Neural cell (in vitro differentiated cells): ENCODE measurements around the gene NFE2L3. TPM values are rescaled to one million over a fixed set of nuclear protein-coding genes. Genes with fewer than 3 reads are reported as not detected.

Source experiments
- H2AFZ ChIP-seq: fragments of 200-600, 300-800 bp; sonication (generic), shearing (Covaris generic); 2 replicates; pipeline ENCODE4 v1.6.0; 2014; ENCODE audit warnings: low read depth, mild to moderate bottlenecking, antibody characterized with exemption, low read length, moderate library complexity
- H3F3A ChIP-seq: fragments of 200-600 bp; shearing (Covaris generic); 2 replicates; pipeline ENCODE4 v1.6.1; 2016; ENCODE audit warnings: mild to moderate bottlenecking, moderate library complexity, mixed read lengths, antibody characterized with exemption, low read length; ENCODE audit not compliant: insufficient read depth, poor library complexity, severe bottlenecking
- H3K27ac ChIP-seq: fragments of 200-600, 300-800 bp; sonication (generic), shearing (Covaris generic); 2 replicates; pipeline ENCODE4 v1.5.1; 2014; ENCODE audit warnings: mild to moderate bottlenecking, low read length, moderate library complexity
- H3K27me3 ChIP-seq: fragments of 300-800, 200-600 bp; sonication (generic), shearing (Covaris generic); 2 replicates; pipeline ENCODE4 v1.6.0; 2014; ENCODE audit warnings: mild to moderate bottlenecking, low read depth, low read length, moderate library complexity; ENCODE audit not compliant: insufficient read depth
- H3K36me3 ChIP-seq: fragments of 300-800, 200-600 bp; sonication (generic), shearing (Covaris generic); 2 replicates; pipeline ENCODE4 v1.5.1; 2014; ENCODE audit warnings: mild to moderate bottlenecking, antibody characterized with exemption, low read length, moderate library complexity; ENCODE audit not compliant: insufficient read depth
- H3K4me2 ChIP-seq: fragments of 300-800, 200-600 bp; sonication (generic), shearing (Covaris generic); 2 replicates; pipeline ENCODE4 v1.6.0; 2014; ENCODE audit warnings: mild to moderate bottlenecking, low read length
- H3K4me3 ChIP-seq: fragments of 300-800, 200-600 bp; sonication (generic), shearing (Covaris generic); 2 replicates; pipeline ENCODE4 v1.5.1; 2014; ENCODE audit warnings: mild to moderate bottlenecking, low read length, moderate library complexity
- H3K79me2 ChIP-seq: fragments of 200-600 bp; shearing (Covaris generic); replicated peaks from 2 replicates; pipeline ENCODE4 v1.6.0; 2014; ENCODE audit warnings: mild to moderate bottlenecking, low read length, moderate library complexity; ENCODE audit not compliant: insufficient read depth
- H3K9ac ChIP-seq: fragments of 300-800, 200-600 bp; sonication (generic), shearing (Covaris generic); 2 replicates; pipeline ENCODE4 v1.6.1; 2016; ENCODE audit warnings: mild to moderate bottlenecking, low read length, mixed read lengths
- H3K9me2 ChIP-seq: fragments of 200-600 bp; shearing (Covaris generic); 2 replicates; pipeline ENCODE4 v1.6.1; 2016; ENCODE audit warnings: mild to moderate bottlenecking, low read length, mixed read lengths; ENCODE audit not compliant: insufficient read depth
- H3K9me3 ChIP-seq: fragments of 200-600, 300-800 bp; sonication (generic), shearing (Covaris generic); 2 replicates; pipeline ENCODE4 v1.6.1; 2016; ENCODE audit warnings: mild to moderate bottlenecking, mixed run types, low read length, moderate library complexity, mixed read lengths
- H4K20me1 ChIP-seq: fragments of 200-600 bp; shearing (Covaris generic); 2 replicates; pipeline ENCODE4 v1.6.1; 2016; ENCODE audit warnings: mild to moderate bottlenecking, mixed run types; ENCODE audit not compliant: insufficient read depth
- EP300 ChIP-seq: fragments of 450-650 bp; conservative IDR thresholded peaks from 2 replicates; pipeline ENCODE4 v1.6.1; 2014; ENCODE audit warnings: antibody characterized with exemption, mild to moderate bottlenecking, moderate library complexity; ENCODE audit not compliant: poor library complexity, severe bottlenecking
- EZH2 ChIP-seq: fragments of 200-600, 300-800 bp; shearing (Covaris generic), sonication (generic); IDR thresholded peaks from 2 replicates; pipeline ENCODE4 v1.6.1; 2014; ENCODE audit warnings: antibody characterized with exemption, low read length, borderline replicate concordance, mild to moderate bottlenecking; ENCODE audit not compliant: insufficient read depth, poor library complexity, severe bottlenecking
- MXI1 ChIP-seq: fragments of 450-650 bp; conservative IDR thresholded peaks from 2 replicates; pipeline ENCODE4 v1.6.1; 2014; ENCODE audit warnings: antibody characterized with exemption, mild to moderate bottlenecking; ENCODE audit not compliant: poor library complexity, severe bottlenecking
- POLR2AphosphoS5 ChIP-seq: IDR thresholded peaks from 2 replicates; pipeline ENCODE4 v1.6.1; 2012
- RAD21 ChIP-seq: fragments of 450-650 bp; conservative IDR thresholded peaks from 2 replicates; pipeline ENCODE4 v1.6.1; 2014; ENCODE audit warnings: antibody characterized with exemption, mild to moderate bottlenecking, moderate library complexity
- SMC3 ChIP-seq: fragments of 450-650 bp; conservative IDR thresholded peaks from 2 replicates; pipeline ENCODE4 v1.6.1; 2014; ENCODE audit warnings: antibody characterized with exemption, mild to moderate bottlenecking, moderate library complexity; ENCODE audit not compliant: poor library complexity
- TAF1 ChIP-seq: IDR thresholded peaks from 2 replicates; pipeline ENCODE4 v1.6.1; 2012; ENCODE audit warnings: low read depth
- polyA plus RNA-seq: library from polyadenylated mRNA; depleted of rRNA; stranded (reverse); fragments of >200 nt; gene quantifications from 2 replicates; pipeline ENCODE4 v1.2.3, GENCODE V29; 2014
- TF ChIP-seq, protein P1 (sequence below): fragments of 450-650 bp; IDR thresholded peaks from 2 replicates; pipeline ENCODE4 v1.5.1; 2014; ENCODE audit warnings: antibody characterized with exemption, mild to moderate bottlenecking, moderate library complexity; ENCODE audit not compliant: poor library complexity, severe bottlenecking
- TF ChIP-seq, protein P2 (sequence below): IDR thresholded peaks from 2 replicates; pipeline ENCODE4 v1.6.1; 2012; ENCODE audit warnings: borderline replicate concordance

The NFE2L3 gene
- polyA plus RNA-seq, 1 donor from 2014 or later = 2.9 TPM

DNA sequence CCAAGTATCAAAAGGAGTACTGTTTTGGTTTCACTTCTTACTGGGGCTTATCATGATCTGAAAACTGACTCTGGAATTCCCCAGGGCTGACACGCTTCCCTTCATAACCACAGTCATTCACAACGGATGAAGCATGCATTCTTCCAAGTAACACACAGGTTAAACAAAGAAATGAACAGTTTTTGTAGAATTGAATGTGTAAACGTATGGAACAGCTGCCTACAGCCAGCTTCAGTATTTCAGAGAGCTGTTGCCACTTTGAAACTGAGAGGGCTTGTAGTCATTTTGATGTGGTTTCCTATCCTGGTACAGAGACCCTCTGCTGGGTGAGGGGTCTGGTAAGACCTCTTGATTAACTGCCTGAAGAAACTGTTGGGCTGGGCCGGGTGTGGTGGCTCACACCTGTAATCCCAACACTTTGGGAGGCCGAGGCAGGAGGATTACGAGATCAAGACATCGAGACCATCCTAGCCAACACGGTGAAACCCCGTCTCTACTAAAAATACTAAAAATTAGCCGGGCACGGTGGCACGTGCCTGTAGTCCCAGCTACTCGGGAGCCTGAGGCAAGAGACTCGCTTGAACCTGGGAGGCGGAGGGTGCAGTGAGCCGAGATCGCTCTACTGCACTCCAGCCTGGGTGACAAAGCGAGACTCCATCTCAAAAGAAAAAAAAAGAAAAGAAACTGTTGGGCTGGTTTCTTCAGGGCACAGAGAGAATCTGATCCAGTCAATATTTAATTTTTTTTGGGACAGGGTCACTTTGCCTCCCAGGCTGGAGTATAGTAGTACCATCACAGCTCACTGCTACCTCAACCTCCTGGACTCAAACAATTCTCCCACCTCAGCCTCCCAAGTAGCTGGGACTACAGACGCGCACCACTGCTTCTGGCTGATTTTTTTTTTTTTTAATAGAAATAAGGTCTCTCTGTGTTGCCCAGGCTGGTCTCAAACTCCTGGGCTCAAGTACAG is 4.7 kb downstream of the NFE2L3 start:
- H3K27ac ChIP-seq = no peak overlapping the region
- no peak for TF ChIP-seq MXI1
- TF ChIP-seq, protein P1, sequence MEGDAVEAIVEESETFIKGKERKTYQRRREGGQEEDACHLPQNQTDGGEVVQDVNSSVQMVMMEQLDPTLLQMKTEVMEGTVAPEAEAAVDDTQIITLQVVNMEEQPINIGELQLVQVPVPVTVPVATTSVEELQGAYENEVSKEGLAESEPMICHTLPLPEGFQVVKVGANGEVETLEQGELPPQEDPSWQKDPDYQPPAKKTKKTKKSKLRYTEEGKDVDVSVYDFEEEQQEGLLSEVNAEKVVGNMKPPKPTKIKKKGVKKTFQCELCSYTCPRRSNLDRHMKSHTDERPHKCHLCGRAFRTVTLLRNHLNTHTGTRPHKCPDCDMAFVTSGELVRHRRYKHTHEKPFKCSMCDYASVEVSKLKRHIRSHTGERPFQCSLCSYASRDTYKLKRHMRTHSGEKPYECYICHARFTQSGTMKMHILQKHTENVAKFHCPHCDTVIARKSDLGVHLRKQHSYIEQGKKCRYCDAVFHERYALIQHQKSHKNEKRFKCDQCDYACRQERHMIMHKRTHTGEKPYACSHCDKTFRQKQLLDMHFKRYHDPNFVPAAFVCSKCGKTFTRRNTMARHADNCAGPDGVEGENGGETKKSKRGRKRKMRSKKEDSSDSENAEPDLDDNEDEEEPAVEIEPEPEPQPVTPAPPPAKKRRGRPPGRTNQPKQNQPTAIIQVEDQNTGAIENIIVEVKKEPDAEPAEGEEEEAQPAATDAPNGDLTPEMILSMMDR = no peak
- TF ChIP-seq EZH2 = no peak
- no peak for TF ChIP-seq POLR2AphosphoS5
- no peak for TF ChIP-seq RAD21
- no peak for TF ChIP-seq TAF1
- TF ChIP-seq, protein P2, sequence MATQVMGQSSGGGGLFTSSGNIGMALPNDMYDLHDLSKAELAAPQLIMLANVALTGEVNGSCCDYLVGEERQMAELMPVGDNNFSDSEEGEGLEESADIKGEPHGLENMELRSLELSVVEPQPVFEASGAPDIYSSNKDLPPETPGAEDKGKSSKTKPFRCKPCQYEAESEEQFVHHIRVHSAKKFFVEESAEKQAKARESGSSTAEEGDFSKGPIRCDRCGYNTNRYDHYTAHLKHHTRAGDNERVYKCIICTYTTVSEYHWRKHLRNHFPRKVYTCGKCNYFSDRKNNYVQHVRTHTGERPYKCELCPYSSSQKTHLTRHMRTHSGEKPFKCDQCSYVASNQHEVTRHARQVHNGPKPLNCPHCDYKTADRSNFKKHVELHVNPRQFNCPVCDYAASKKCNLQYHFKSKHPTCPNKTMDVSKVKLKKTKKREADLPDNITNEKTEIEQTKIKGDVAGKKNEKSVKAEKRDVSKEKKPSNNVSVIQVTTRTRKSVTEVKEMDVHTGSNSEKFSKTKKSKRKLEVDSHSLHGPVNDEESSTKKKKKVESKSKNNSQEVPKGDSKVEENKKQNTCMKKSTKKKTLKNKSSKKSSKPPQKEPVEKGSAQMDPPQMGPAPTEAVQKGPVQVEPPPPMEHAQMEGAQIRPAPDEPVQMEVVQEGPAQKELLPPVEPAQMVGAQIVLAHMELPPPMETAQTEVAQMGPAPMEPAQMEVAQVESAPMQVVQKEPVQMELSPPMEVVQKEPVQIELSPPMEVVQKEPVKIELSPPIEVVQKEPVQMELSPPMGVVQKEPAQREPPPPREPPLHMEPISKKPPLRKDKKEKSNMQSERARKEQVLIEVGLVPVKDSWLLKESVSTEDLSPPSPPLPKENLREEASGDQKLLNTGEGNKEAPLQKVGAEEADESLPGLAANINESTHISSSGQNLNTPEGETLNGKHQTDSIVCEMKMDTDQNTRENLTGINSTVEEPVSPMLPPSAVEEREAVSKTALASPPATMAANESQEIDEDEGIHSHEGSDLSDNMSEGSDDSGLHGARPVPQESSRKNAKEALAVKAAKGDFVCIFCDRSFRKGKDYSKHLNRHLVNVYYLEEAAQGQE = no peak
- TF ChIP-seq EP300 = no peak
- no peak for TF ChIP-seq SMC3
- no peak overlapping the region for H3K4me3 ChIP-seq
- no peaks in the 10 kb centered on the region for H3F3A ChIP-seq
- H3K79me2 ChIP-seq = no peaks in the 10 kb centered on the region
- H3K27me3 ChIP-seq = peaks cover 28% of the 10 kb centered on the region
- H4K20me1 ChIP-seq = no peaks in the 10 kb centered on the region
- H3K9ac ChIP-seq = no peak overlapping the region
- H2AFZ ChIP-seq = no peak overlapping the region
- no peaks in the 10 kb centered on the region for H3K9me3 ChIP-seq
- no peaks in the 10 kb centered on the region for H3K36me3 ChIP-seq
- H3K4me2 ChIP-seq = no peak overlapping the region
- no peaks in the 10 kb centered on the region for H3K9me2 ChIP-seq

DNA sequence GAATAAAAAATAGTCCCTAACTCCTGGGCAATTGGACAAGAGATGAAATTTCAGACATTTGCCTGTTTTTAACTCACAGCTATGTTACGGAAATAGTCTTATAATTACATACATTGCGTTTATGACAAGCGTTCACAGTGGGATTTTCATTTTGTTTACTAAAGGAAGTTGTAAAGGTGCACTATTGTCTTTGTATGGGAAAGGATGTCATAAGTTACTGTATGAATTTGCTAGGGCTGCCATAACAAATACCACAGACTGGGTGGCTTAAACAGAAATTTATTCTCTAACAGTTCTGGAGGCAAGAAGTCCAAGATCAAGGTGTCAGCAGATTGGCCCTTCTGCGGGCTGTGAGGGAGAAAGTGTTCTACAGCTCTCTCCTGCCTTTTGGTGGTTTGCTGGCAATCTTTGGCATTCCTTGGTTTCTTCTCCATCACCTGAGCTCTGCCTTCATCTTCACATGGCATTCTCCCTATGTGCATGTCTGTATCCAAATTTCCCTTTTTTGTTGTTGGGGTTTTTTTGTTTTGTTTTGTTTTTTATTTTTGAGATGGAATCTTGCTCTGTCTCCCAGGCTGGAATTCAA is 5.6 kb downstream of the NFE2L3 start:
- Histone ChIP-seq H3K4me3 (no peak overlapping the region), H3K9me3 (no peaks in the 10 kb centered on the region), H3F3A (no peaks in the 10 kb centered on the region), H2AFZ (no peak overlapping the region), H3K27ac (no peak overlapping the region), H3K79me2 (no peaks in the 10 kb centered on the region), H3K9me2 (no peaks in the 10 kb centered on the region), H3K36me3 (no peaks in the 10 kb centered on the region), H3K9ac (no peak overlapping the region), H3K27me3 (peaks cover 23% of the 10 kb centered on the region), H4K20me1 (no peaks in the 10 kb centered on the region), H3K4me2 (no peak overlapping the region)
- TF ChIP-seq POLR2AphosphoS5 (no peak), EZH2 (no peak), TAF1 (no peak), MXI1 (no peak), EP300 (no peak), RAD21 (no peak), SMC3 (no peak)
- TF ChIP-seq, protein P1 = no peak
- TF ChIP-seq, protein P2 = no peak
